Astrocyte (in vitro differentiated cells and primary cell): ENCODE data around the gene NUBPL. TPM values are rescaled to one million over a fixed set of nuclear protein-coding genes. Genes with fewer than 3 reads are reported as not detected.

Experiments used
- DNase-seq: peaks from one replicate; pipeline ENCODE4 v3.0.0-alpha.2; 2010; ENCODE audit warnings: low read depth
- FAIRE-seq: peaks from 2 replicates; lab custom pipeline; 2011; peaks lifted over from hg19 to GRCh38; lab: Jason Lieb, UNC
- H2AFZ ChIP-seq: 2 replicates; pipeline ENCODE4 v1.6.0; 2012; ENCODE audit warnings: low read depth, low read length, inconsistent platforms
- H3K27ac ChIP-seq: 2 replicates; pipeline ENCODE4 v1.5.1; 2011; ENCODE audit warnings: low read depth, low read length, inconsistent platforms
- H3K27me3 ChIP-seq: 2 replicates; pipeline ENCODE4 v1.6.0; 2011; ENCODE audit warnings: low read length, inconsistent platforms; ENCODE audit not compliant: insufficient read depth
- H3K36me3 ChIP-seq: 2 replicates; pipeline ENCODE4 v1.5.1; 2011; ENCODE audit warnings: low read length, inconsistent platforms; ENCODE audit not compliant: insufficient read depth
- H3K4me1 ChIP-seq: 2 replicates; pipeline ENCODE4 v1.5.1; 2011; ENCODE audit warnings: low read length, inconsistent platforms; ENCODE audit not compliant: insufficient read depth
- H3K4me2 ChIP-seq: 2 replicates; pipeline ENCODE4 v1.6.0; 2012; ENCODE audit warnings: low read length, inconsistent platforms
- H3K4me3 ChIP-seq: 2 replicates; pipeline ENCODE4 v1.5.1; 2011; ENCODE audit warnings: low read depth, mild to moderate bottlenecking, low read length, inconsistent platforms; ENCODE audit not compliant: insufficient read depth
- H3K79me2 ChIP-seq: 2 replicates; pipeline ENCODE4 v1.6.0; 2012; ENCODE audit warnings: mild to moderate bottlenecking, low read length, inconsistent platforms; ENCODE audit not compliant: insufficient read depth
- H3K9ac ChIP-seq: 2 replicates; pipeline ENCODE4 v1.6.0; 2012; ENCODE audit warnings: mild to moderate bottlenecking, low read length, inconsistent platforms
- H3K9me3 ChIP-seq: 2 replicates; pipeline ENCODE4 v1.5.1; 2012; ENCODE audit warnings: low read depth, mild to moderate bottlenecking, low read length, inconsistent platforms; ENCODE audit not compliant: insufficient read depth
- H4K20me1 ChIP-seq: 2 replicates; pipeline ENCODE4 v1.6.0; 2012; ENCODE audit warnings: low read length, inconsistent platforms; ENCODE audit not compliant: insufficient read depth
- H3K27ac Mint-ChIP-seq: one replicate; pipeline ENCODE4 v1.8.0; 2021; ENCODE audit warnings: mild to moderate bottlenecking, mixed read lengths; ENCODE audit not compliant: unreplicated experiment
- H3K27me3 Mint-ChIP-seq: one replicate; pipeline ENCODE4 v1.8.0; 2021; ENCODE audit warnings: low read depth, mixed read lengths; ENCODE audit not compliant: unreplicated experiment
- H3K36me3 Mint-ChIP-seq: one replicate; pipeline ENCODE4 v1.8.0; 2021; ENCODE audit warnings: low read depth, mixed read lengths; ENCODE audit not compliant: unreplicated experiment
- H3K4me1 Mint-ChIP-seq: one replicate; pipeline ENCODE4 v1.8.0; 2021; ENCODE audit warnings: low read depth, mixed read lengths; ENCODE audit not compliant: unreplicated experiment
- H3K4me3 Mint-ChIP-seq: one replicate; pipeline ENCODE4 v1.8.0; 2021; ENCODE audit warnings: mild to moderate bottlenecking, moderate library complexity, mixed read lengths; ENCODE audit not compliant: unreplicated experiment
- H3K9me3 Mint-ChIP-seq: one replicate; pipeline ENCODE4 v1.8.0; 2021; ENCODE audit warnings: mild to moderate bottlenecking, mixed read lengths; ENCODE audit not compliant: unreplicated experiment
- CTCF ChIP-seq: IDR thresholded peaks from 2 replicates; pipeline ENCODE4 v1.5.1; 2011; ENCODE audit warnings: low read depth, mild to moderate bottlenecking, inconsistent platforms, low read length, moderate library complexity; ENCODE audit not compliant: insufficient read depth
- EZH2 ChIP-seq: IDR thresholded peaks from 2 replicates; pipeline ENCODE4 v1.6.1; 2012; ENCODE audit warnings: mild to moderate bottlenecking, low read length, inconsistent platforms; ENCODE audit not compliant: insufficient read depth
- total RNA-seq: library from RNA; stranded (reverse); gene quantifications from 2 replicates; pipeline ENCODE4 v1.2.1, GENCODE V29; 2021

Gene NUBPL
- total RNA-seq, 1 donor from 2014 or later: 9.0 TPM

- DNase-seq: no peak
- Histone ChIP-seq H3K36me3 (no peaks in the 10 kb centered on the region), H3K79me2 (no peaks in the 10 kb centered on the region), H3K9me3 (no peaks in the 10 kb centered on the region), H3K4me1 (no peaks in the 10 kb centered on the region), H2AFZ (no peak overlapping the region), H3K27ac (no peak overlapping the region), H3K27me3 (no peaks in the 10 kb centered on the region), H3K4me2 (no peak overlapping the region), H4K20me1 (no peaks in the 10 kb centered on the region), H3K9ac (no peak overlapping the region), H3K4me3 (no peak overlapping the region)
- no peak overlapping the region for H3K27ac Mint-ChIP-seq
- no peaks in the 10 kb centered on the region for H3K27me3 Mint-ChIP-seq
- H3K36me3 Mint-ChIP-seq: no peaks in the 10 kb centered on the region
- FAIRE-seq: no peak
- H3K4me3 Mint-ChIP-seq: no peak overlapping the region
- H3K4me1 Mint-ChIP-seq: no peaks in the 10 kb centered on the region
- TF ChIP-seq EZH2 (no peak), CTCF (no peak)
- no peaks in the 10 kb centered on the region for H3K9me3 Mint-ChIP-seq
Measured at GRCh38 chr14:31763041-31763440, 201.8 kb downstream of the NUBPL start.

GRCh38 chr14:31766315-31766892 lies 205.2 kb downstream of the NUBPL start:
- TF ChIP-seq CTCF (no peak), EZH2 (no peak)
- H3K36me3 Mint-ChIP-seq: no peaks in the 10 kb centered on the region

GRCh38 chr14:31768355-31768754 lies 207.2 kb downstream of the NUBPL start:
- Histone ChIP-seq H3K4me1 (no peaks in the 10 kb centered on the region), H3K79me2 (no peaks in the 10 kb centered on the region), H3K9me3 (no peaks in the 10 kb centered on the region), H3K4me2 (no peak overlapping the region), H4K20me1 (no peaks in the 10 kb centered on the region), H3K27me3 (no peaks in the 10 kb centered on the region), H3K36me3 (no peaks in the 10 kb centered on the region), H3K9ac (no peak overlapping the region), H2AFZ (no peak overlapping the region), H3K27ac (no peak overlapping the region), H3K4me3 (no peak overlapping the region)
- no peak for DNase-seq
- H3K27ac Mint-ChIP-seq: no peak overlapping the region
- H3K4me1 Mint-ChIP-seq: peaks cover 7% of the 10 kb centered on the region
- no peak overlapping the region for H3K4me3 Mint-ChIP-seq
- no peaks in the 10 kb centered on the region for H3K36me3 Mint-ChIP-seq
- TF ChIP-seq CTCF (no peak), EZH2 (no peak)
- no peak for FAIRE-seq
- H3K27me3 Mint-ChIP-seq: no peaks in the 10 kb centered on the region
- no peaks in the 10 kb centered on the region for H3K9me3 Mint-ChIP-seq

More at GRCh38 chr14:31766315-31766892, 205.2 kb downstream of the NUBPL start:
- Histone ChIP-seq H3K9ac (no peak overlapping the region), H3K4me2 (no peak overlapping the region), H3K27ac (no peak overlapping the region), H3K9me3 (no peaks in the 10 kb centered on the region), H3K36me3 (no peaks in the 10 kb centered on the region), H2AFZ (no peak overlapping the region), H4K20me1 (no peaks in the 10 kb centered on the region), H3K27me3 (no peaks in the 10 kb centered on the region), H3K4me1 (no peaks in the 10 kb centered on the region), H3K79me2 (no peaks in the 10 kb centered on the region), H3K4me3 (no peak overlapping the region)
- no peak overlapping the region for H3K4me3 Mint-ChIP-seq
- H3K4me1 Mint-ChIP-seq: peaks cover 7% of the 10 kb centered on the region
- no peaks in the 10 kb centered on the region for H3K9me3 Mint-ChIP-seq
- DNase-seq (no peak), FAIRE-seq (no peak)
- H3K27ac Mint-ChIP-seq: no peak overlapping the region
- H3K27me3 Mint-ChIP-seq: no peaks in the 10 kb centered on the region
